SK-N-SH (cell line): Measurements from ENCODE around the gene ABCA7.

Experiments used
- EP300 ChIP-seq, 2 experiments: IDR thresholded peaks; 2 replicates each; pipeline versions ENCODE4 v1.4.0 to v1.6.1; 2012; ENCODE audit warnings: borderline replicate concordance in 1 of 2, low read depth in 1 of 2, low read length in 1 of 2
- POLR2AphosphoS5 ChIP-seq: IDR thresholded peaks from 2 replicates; pipeline ENCODE4 v1.6.1; 2012; ENCODE audit warnings: low read depth, low read length

DNA sequence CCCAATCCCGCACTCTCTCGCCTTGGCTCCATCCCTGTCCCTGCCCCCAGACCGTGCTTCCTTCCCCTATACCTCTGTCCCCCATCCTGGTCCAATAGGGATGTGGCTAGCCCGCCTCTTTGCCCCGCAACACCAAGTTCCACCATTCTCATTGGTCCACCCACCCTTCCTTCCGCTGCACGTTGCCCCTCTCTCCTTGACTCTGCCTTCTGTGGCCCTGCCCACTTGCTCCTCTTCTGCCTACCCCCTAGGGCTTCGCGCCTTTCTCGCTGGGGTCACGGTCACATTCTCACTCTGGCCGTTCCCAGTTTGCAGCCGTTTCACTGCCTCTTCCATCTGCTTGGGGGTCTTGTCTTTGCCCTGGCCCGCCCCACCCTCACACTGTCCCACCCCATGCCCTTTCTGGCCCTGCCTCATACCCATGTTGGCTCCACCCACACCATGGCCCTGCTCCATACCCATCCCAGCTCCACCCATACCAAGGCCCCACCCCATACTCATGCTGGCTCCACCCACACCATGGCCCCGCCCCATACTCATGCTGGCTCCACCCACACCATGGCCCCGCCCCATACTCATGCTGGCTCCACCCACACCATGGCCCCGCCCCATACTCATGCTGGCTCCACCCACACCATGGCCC lies 22.6 kb downstream of the ABCA7 start:
- TF ChIP-seq EP300 (IDR thresholded peaks at IDR 0.05; ENCODE audit: borderline replicate concordance in 1 of 2, low read depth in 1 of 2, low read length in 1 of 2) (no peak), POLR2AphosphoS5 (no peak)
